Stimulated activated CD4-positive, alpha-beta T cell treated with anti-CD3 and anti-CD28 coated beads, Interleukin-4, amount 100 ng/mL, for 48 hours (primary cell): ENCODE data around the gene CALR3.

ENCODE experiments used
- DNase-seq, 2 donors: peaks; one replicate each; pipeline ENCODE4 v3.0.0-alpha.2; 2020; ENCODE audit warnings: low read depth in 2 of 2

Gene CALR3

DNA sequence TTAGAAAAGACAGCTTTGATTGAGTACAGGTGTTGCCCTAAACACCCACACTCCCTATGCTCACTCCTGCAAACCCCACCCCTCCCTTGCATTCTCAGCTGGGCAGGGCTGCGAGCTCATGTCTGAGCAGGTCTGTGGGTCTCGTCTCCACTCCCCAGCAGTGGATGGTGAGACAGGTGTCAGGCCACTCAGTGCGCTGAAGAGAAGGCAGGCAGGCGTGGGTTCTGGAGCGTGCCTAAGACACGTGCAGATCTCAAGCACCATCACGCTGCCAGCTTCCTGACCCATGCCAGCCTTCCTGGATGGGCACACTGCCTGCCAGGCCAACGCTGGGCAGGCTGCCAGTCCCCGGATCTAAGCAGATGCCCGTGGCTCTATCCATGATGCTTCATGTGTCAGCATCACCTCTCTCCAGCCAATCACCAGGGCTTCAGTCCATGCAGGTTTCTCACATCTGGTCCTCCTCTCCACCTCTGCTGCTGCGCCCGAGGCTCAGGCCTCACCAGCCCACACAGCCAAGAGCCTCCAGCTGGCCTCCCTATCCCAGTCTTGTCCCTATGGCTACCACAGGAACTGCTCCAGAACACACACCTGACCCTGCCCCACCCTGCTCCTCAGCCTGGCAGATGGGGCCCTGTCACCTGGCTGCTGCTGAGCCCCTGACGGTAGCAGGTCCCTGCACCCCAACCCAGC lies 66.8 kb downstream of the CALR3 start:
- no peak for DNase-seq
